HG03045 (cell line): Measurements from ENCODE around the gene RPS6KB1.
"Not testable (repeated sequence)": the region's sequence is repeated elsewhere in the genome, so short reads cannot be mapped to it uniquely, and the experiment has no call there.

ENCODE experiments used
- ATAC-seq: cut with Tn5 transposase; IDR thresholded peaks from one replicate; pipeline ENCODE4 v1.9.1; 2021; ENCODE audit warnings: mild to moderate bottlenecking, moderate library complexity; ENCODE audit not compliant: unreplicated experiment

RPS6KB1 gene

DNA sequence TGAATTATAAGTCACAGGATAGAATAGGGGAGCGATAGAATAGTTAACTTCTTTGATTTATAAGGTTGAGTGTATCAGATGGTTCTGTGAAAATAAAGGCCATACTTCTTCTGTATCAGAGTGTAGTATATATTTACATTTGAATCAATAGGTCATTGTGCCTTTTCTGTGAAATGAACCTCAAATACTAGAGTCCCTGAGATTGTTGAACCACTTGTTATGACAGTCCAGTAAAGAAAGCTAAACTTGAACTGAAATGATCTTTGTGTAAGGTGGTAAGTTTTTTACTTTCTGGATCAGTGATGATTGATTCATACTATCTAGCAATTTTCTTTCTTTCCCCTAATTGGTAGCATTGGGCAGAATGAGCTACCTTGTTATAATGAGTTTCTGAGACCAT lies 40.4 kb downstream of the RPS6KB1 start:
- not testable (repeated sequence) for ATAC-seq

GRCh38 chr17:59940697-59941096 lies 47.8 kb downstream of the RPS6KB1 start:
- not testable (repeated sequence) for ATAC-seq

DNA sequence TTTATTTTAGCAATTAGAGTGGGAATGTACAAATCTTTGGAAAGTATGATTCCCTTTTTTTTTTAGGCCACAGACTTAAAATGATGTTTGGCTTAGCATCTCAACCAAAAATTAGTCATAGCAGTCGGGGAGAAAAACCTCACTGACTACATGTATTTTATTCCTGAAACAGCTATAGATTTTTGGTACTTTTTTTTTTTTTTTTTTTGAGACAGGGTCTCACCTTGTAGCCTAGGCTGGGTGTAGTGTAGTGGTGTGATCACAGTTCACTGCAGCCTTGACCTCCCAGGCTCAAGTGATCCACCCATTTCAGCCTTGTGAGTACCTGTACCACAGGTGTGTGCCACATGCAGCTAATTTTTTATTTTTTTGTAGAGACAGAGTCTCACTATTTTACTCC lies 48.2 kb downstream of the RPS6KB1 start:
- no peak for ATAC-seq

- not testable (repeated sequence) for ATAC-seq
Measured at GRCh38 chr17:59946433-59946832, 53.5 kb downstream of the RPS6KB1 start.

DNA sequence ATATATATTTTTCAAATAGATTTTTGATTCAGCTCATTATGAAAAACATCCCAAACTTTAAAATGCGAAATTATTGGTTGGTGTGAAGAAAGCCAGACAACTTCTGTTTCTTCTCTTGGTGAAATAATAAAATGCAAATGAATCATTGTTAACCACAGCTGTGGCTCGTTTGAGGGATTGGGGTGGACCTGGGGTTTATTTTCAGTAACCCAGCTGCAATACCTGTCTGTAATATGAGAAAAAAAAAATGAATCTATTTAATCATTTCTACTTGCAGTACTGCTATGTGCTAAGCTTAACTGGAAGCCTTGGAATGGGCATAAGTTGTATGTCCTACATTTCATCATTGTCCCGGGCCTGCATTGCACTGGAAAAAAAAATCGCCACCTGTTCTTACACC lies 54.4 kb downstream of the RPS6KB1 start:
- ATAC-seq, result not testable (repeated sequence)

DNA sequence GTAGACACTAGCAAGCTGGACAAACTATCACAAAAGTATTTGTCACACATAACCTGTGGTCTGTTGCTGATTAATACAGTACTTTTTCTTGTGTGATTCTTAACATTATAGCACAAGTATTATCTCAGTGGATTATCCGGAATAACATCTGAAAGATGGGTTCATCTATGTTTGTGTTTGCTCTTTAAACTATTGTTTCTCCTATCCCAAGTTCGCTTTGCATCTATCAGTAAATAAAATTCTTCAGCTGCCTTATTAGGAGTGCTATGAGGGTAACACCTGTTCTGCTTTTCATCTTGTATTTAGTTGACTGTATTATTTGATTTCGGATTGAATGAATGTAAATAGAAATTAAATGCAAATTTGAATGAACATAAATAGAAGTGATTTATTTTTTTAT lies 57.1 kb downstream of the RPS6KB1 start:
- ATAC-seq, result no peak

- no peak for ATAC-seq
Measured at GRCh38 chr17:59954856-59955255, 61.9 kb downstream of the RPS6KB1 start.

DNA sequence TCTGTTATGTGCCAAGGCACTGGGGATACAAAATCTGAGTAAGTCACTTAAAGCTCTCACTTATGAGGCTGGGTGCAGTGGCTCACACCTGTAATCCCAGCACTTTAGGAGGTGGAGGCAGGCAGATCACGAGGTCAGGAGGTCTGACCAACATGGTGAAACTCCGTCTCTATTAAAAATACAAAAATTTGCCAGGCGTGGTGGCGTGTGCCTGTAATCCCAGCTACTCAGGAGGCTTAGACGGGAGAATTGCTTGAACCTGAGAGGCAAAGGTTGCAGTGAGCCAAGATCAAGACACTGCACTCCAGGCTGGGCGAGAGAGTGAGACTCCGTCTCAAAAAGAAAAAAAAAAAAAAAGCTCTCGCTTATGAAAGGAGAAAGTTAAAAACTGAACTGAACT lies 66.7 kb downstream of the RPS6KB1 start:
- ATAC-seq, result not testable (repeated sequence)

DNA sequence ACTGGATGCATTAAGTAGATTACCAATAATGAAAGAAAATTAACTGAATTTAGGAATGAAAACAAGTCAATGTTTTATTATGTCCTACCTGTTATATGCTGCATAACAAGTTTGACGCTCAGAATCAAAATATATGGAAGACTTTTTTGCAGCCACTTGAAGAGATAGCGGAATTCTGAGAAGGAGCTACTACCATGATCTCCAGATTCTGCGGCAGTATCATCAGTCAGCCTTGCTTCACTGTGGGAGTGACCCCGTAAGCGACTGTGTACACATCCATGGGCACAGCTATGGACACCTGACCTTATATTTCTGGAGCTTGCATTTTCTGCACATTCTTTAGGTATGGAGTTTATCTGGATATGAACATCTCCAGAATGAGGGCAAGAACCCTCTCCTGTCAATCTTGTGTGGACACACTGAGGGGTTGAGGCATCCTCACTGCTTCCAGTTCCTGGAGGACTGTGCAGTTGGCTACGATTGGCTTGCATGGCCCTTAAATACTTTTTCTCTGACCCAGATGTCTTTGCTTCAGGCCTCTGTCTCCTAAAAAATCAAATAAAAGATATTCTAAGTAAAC lies 69.9 kb downstream of the RPS6KB1 start:
- no peak for ATAC-seq

DNA sequence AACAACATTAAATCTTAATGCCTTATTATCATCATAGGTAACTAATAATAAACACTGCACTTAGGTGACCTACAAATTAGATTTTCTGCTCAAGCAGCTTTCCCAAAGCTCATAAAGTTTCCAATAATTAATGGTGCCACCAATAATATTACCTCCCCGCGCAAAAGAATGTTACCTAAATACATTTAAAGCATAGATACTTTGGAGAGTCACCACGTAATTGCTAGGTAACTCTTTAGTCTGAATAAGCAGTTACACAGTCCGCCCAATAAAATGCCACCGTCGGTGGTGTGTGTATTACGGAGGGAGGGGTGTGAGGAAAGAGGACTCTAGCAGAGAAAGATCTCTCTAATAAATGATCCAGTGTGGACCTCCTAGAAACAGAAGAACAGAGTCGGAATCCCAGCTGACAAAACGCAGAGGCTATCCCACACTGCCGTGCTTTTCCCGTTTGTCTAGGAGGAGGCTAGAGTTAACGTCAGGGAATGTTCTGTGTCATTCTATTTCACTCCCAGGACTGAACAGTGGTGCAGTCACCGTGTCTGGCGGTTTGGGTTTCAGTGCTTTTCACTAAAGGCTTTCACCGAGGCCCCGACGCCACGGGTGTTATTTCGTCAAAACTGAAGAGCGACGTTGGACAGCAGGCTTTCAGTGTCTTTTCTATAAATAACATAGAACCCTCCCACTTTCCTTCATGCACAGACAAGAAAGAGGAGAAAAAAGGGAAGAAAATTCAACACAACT lies 71.0 kb downstream of the RPS6KB1 start:
- peak; percentile 34 for ATAC-seq

GRCh38 chr17:59964482-59965328 lies 71.8 kb downstream of the RPS6KB1 start, which contains the start of gene RNFT1:
TSS of gene RNFT1 (minus strand) at chr17:59964740. CDS start at chr17:59964663, 77 bp downstream.
- peak; percentile 85 for ATAC-seq

GRCh38 chr17:59971771-59972170 lies 78.8 kb downstream of the RPS6KB1 start:
- ATAC-seq, result not testable (repeated sequence)

GRCh38 chr17:59972778-59973177 lies 79.9 kb downstream of the RPS6KB1 start:
- ATAC-seq, result no peak

- not testable (repeated sequence) for ATAC-seq
Measured at GRCh38 chr17:59973483-59973882, 80.6 kb downstream of the RPS6KB1 start.

DNA sequence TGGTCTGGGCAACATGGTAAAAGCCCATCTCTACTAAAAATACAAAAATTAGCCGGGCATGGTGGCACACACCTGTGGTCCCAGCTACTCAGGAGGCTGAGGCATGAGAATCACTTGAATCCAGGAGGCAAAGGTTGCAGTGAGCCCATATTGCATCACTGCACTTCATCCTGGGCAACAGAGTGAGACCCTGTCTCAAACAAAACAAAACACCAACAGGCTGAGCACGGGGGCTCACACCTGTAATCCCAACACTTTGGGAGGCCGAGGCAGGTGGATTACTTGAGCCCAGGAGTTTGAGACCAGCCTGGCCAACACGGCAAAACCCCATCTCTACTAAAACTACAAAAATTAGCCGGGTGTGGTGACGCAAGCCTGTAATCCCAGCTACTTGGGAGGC lies 82.2 kb downstream of the RPS6KB1 start:
- not testable (repeated sequence) for ATAC-seq

- not testable (repeated sequence) for ATAC-seq
Measured at GRCh38 chr17:59996608-59997007, 103.7 kb downstream of the RPS6KB1 start.
